CD14-positive monocyte (primary cell): ENCODE data around the gene FBXW4. TPM values are rescaled to one million over a fixed set of nuclear protein-coding genes. Genes with fewer than 3 reads are reported as not detected.

Experiments used
- DNase-seq, 3 donors: peaks; one replicate each; pipeline ENCODE4 v3.0.0-alpha.2; 2011 to 2022
- H2AFZ ChIP-seq: 2 replicates; pipeline ENCODE4 v1.6.0; 2012; ENCODE audit warnings: mild to moderate bottlenecking, low read depth, low read length, inconsistent platforms; ENCODE audit not compliant: insufficient read depth, poor library complexity, severe bottlenecking
- H3K27ac ChIP-seq, 2 donors: 1 replicate in 1 of 2; 2 replicates in 1 of 2; pipeline ENCODE4 v1.5.1; 2012 to 2013; ENCODE audit warnings: low read length in 2 of 2, control low read depth in 1 of 2, inconsistent platforms in 1 of 2, low read depth in 1 of 2, mild to moderate bottlenecking in 1 of 2
- H3K27me3 ChIP-seq, 2 donors: one replicate each; pipeline versions ENCODE4 v1.6.0 to v1.6.1; 2011 to 2013; ENCODE audit warnings: low read length in 2 of 2; ENCODE audit not compliant: control insufficient read depth in 2 of 2, insufficient read depth in 2 of 2
- H3K36me3 ChIP-seq, 2 donors: replicated peaks in 1 of 2; 1 replicate in 1 of 2; 2 replicates in 1 of 2; pipeline versions ENCODE4 v1.5.1 to v1.6.1; 2012 to 2013; ENCODE audit warnings: low read length in 2 of 2, control low read depth in 1 of 2, inconsistent platforms in 1 of 2, mild to moderate bottlenecking in 1 of 2; ENCODE audit not compliant: insufficient read depth in 2 of 2, control insufficient read depth in 1 of 2
- H3K4me1 ChIP-seq, 2 donors: 1 replicate in 1 of 2; 2 replicates in 1 of 2; pipeline versions ENCODE4 v1.5.1 to v1.6.1; 2012 to 2013; ENCODE audit warnings: low read length in 2 of 2, control low read depth in 1 of 2, inconsistent platforms in 1 of 2, mild to moderate bottlenecking in 1 of 2, moderate library complexity in 1 of 2; ENCODE audit not compliant: insufficient read depth in 2 of 2, control insufficient read depth in 1 of 2
- H3K4me2 ChIP-seq: replicated peaks from 2 replicates; pipeline ENCODE3; 2012; ENCODE audit warnings: low read length, moderate library complexity, mild to moderate bottlenecking; ENCODE audit not compliant: poor library complexity, severe bottlenecking; ENCODE audit errors: extremely low read depth
- H3K4me3 ChIP-seq, 3 experiments: fragments of 200-600 bp in 1 of 3; sonication (generic) in 1 of 3; replicated peaks in 1 of 3; 1 replicate in 2 of 3; 2 replicates in 1 of 3; pipeline ENCODE4 v1.5.1; 2011 to 2013; ENCODE audit warnings: low read length in 3 of 3, mild to moderate bottlenecking in 3 of 3, control low read depth in 2 of 3, low read depth in 2 of 3, inconsistent platforms in 1 of 3, moderate library complexity in 1 of 3
- H3K79me2 ChIP-seq: 2 replicates; pipeline ENCODE4 v1.6.0; 2012; ENCODE audit warnings: mild to moderate bottlenecking, control low read depth, inconsistent platforms, low read length, moderate library complexity; ENCODE audit not compliant: insufficient read depth
- H3K9ac ChIP-seq: 2 replicates; pipeline ENCODE4 v1.6.0; 2017; ENCODE audit warnings: low read length, mild to moderate bottlenecking; ENCODE audit not compliant: insufficient read depth, poor library complexity, severe bottlenecking
- H3K9me3 ChIP-seq, 2 donors: replicated peaks in 1 of 2; 1 replicate in 1 of 2; 2 replicates in 1 of 2; pipeline versions ENCODE4 v1.5.1 to v1.6.1; 2012 to 2013; ENCODE audit warnings: low read length in 2 of 2, control low read depth in 1 of 2; ENCODE audit not compliant: control insufficient read depth in 1 of 2, insufficient read depth in 1 of 2
- H4K20me1 ChIP-seq: 2 replicates; pipeline ENCODE4 v1.6.0; 2012; ENCODE audit warnings: mild to moderate bottlenecking, low read length, control low read depth, moderate library complexity; ENCODE audit not compliant: insufficient read depth
- H3K27ac Mint-ChIP-seq, 7 donors: one replicate each; pipeline ENCODE4 v1.8.0; 2020; ENCODE audit warnings: mild to moderate bottlenecking in 7 of 7, mixed read lengths in 7 of 7, moderate library complexity in 6 of 7, inconsistent platforms in 2 of 7
- H3K27me3 Mint-ChIP-seq, 3 donors: one replicate each; pipeline ENCODE4 v1.8.0; 2021 to 2022; ENCODE audit warnings: low read depth in 3 of 3, mild to moderate bottlenecking in 3 of 3, mixed read lengths in 3 of 3, moderate library complexity in 3 of 3, inconsistent platforms in 1 of 3
- H3K36me3 Mint-ChIP-seq, 2 donors: one replicate each; pipeline ENCODE4 v1.8.0; 2020; ENCODE audit warnings: mixed read lengths in 2 of 2, inconsistent platforms in 1 of 2, mild to moderate bottlenecking in 1 of 2
- H3K4me1 Mint-ChIP-seq: one replicate; pipeline ENCODE4 v1.8.0; 2020; ENCODE audit warnings: mild to moderate bottlenecking, mixed read lengths
- H3K4me3 Mint-ChIP-seq, 2 donors: one replicate each; pipeline ENCODE4 v1.8.0; 2020; ENCODE audit warnings: mild to moderate bottlenecking in 2 of 2, mixed read lengths in 2 of 2, moderate library complexity in 1 of 2
- H3K9me3 Mint-ChIP-seq, 7 donors: one replicate each; pipeline ENCODE4 v1.8.0; 2020 to 2022; ENCODE audit warnings: mixed read lengths in 7 of 7, mild to moderate bottlenecking in 6 of 7, moderate library complexity in 6 of 7, inconsistent platforms in 2 of 7
- WGBS: methylation state at CpG from one replicate; pipeline ENCODE4 v1.1.5; 2013; ENCODE audit warnings: missing lambda C conversion rate; ENCODE audit not compliant: insufficient coverage; 5-methylcytosine and 5-hydroxymethylcytosine counted together
- intact Hi-C, 2 donors: fragments of 100-400 bp; cut with micrococcal nuclease; formaldehyde crosslinking; loops; one replicate each; pipeline versions ENCODE4 v1.15.0 to v1.15.1; 2023
- polyA plus RNA-seq, 3 donors: library from polyadenylated mRNA; depleted of rRNA in 1 of 3; unstranded in 2 of 3; stranded (reverse) in 1 of 3; fragments of 300-500 nt in 2 of 3; fragments of >200 nt in 1 of 3; fragmentation: Illumina TruSeq in 2 of 3; gene quantifications; 1 replicate in 2 of 3; 2 replicates in 1 of 3; pipeline ENCODE4 v1.2.3, GENCODE V29; 2012 to 2021
- TF ChIP-seq, protein P1 (sequence below): fragments of 200-600 bp; IDR thresholded peaks from one replicate; pipeline ENCODE4 v1.8.0; 2022; ENCODE audit warnings: antibody characterized with exemption, mild to moderate bottlenecking

FBXW4 gene
- polyA plus RNA-seq, 3 donors, result 1.1 to 30.8 (median 1.8) TPM

DNA sequence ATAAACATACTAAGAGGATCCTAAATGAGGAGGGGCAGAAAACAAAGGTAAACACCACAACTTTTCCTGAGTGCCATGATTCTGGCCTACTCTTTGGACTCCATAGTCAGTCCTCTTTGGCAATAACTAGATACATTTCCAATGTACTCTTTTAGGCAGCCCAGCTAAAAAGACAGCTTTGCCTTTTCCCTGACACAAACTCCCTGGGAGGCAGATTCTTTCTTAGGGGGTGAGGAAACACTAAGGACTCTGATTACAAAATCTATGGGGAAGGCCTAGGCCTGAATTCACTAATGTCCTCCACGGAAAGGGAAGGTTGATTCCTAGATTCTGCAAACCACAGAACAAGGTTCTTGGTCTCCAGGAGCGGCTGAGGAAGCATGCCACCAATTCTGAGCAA is 25.8 kb downstream of the FBXW4 start:
- Mint-ChIP-seq H3K27ac (peak overlapping the region in 2 of 7 donors; percentile 26 to 58), H3K36me3 (peaks cover 86 to 93% of the 10 kb centered on the region in 2 donors), H3K9me3 (no peaks in the 10 kb centered on the region), H3K4me3 (no peak overlapping the region), H3K27me3 (no peaks in the 10 kb centered on the region), H3K4me1 (peaks cover 4% of the 10 kb centered on the region)
- Histone ChIP-seq H2AFZ (no peak overlapping the region), H3K9ac (no peak overlapping the region), H3K9me3 (no peaks in the 10 kb centered on the region), H4K20me1 (peaks cover 4% of the 10 kb centered on the region), H3K27me3 (no peaks in the 10 kb centered on the region), H3K4me3 (no peak overlapping the region), H3K79me2 (no peaks in the 10 kb centered on the region), H3K4me1 (no peaks in the 10 kb centered on the region), H3K4me2 (no peak overlapping the region), H3K27ac (no peak overlapping the region), H3K36me3 (peaks cover 88 to 97% of the 10 kb centered on the region in 2 donors)
- intact Hi-C loops, result no loop called here
- WGBS, result 100% methylated on average over 2 of the region's 2 CpGs
- DNase-seq, result no peak
- TF ChIP-seq, protein P1, sequence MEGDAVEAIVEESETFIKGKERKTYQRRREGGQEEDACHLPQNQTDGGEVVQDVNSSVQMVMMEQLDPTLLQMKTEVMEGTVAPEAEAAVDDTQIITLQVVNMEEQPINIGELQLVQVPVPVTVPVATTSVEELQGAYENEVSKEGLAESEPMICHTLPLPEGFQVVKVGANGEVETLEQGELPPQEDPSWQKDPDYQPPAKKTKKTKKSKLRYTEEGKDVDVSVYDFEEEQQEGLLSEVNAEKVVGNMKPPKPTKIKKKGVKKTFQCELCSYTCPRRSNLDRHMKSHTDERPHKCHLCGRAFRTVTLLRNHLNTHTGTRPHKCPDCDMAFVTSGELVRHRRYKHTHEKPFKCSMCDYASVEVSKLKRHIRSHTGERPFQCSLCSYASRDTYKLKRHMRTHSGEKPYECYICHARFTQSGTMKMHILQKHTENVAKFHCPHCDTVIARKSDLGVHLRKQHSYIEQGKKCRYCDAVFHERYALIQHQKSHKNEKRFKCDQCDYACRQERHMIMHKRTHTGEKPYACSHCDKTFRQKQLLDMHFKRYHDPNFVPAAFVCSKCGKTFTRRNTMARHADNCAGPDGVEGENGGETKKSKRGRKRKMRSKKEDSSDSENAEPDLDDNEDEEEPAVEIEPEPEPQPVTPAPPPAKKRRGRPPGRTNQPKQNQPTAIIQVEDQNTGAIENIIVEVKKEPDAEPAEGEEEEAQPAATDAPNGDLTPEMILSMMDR, result no peak

DNA sequence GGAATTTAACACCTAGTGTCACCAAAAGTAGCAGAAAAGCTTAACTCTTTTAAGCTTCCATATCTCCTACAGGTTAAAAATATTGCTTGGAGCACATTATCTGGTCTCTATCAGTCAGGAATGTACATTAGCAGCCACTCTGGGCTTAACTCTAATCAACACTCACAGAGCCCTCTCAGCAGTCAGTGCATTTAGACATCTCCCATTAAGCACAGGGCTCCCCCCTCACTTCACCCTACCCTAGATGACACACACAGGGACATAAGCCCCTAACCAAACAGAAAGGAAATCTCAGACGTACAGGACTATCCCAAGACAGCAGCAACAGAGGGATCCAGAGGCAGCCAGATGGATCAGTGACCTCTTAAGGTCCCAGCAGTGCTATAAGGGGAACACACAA is 26.4 kb downstream of the FBXW4 start:
- no peak overlapping the region for H3K27ac ChIP-seq
- DNase-seq, result no peak
- H3K27ac Mint-ChIP-seq, result peak overlapping the region in 2 of 7 donors; percentile 32 to 60
- H3K4me1 Mint-ChIP-seq, result peaks cover 4% of the 10 kb centered on the region
- H3K9me3 ChIP-seq, result no peaks in the 10 kb centered on the region
- peaks cover 91 to 97% of the 10 kb centered on the region in 2 donors for H3K36me3 ChIP-seq
- H3K9me3 Mint-ChIP-seq, result no peaks in the 10 kb centered on the region
- H3K79me2 ChIP-seq, result no peaks in the 10 kb centered on the region
- H3K4me3 Mint-ChIP-seq, result no peak overlapping the region
- no peak overlapping the region for H2AFZ ChIP-seq
- intact Hi-C loops, result no loop called here
- H3K36me3 Mint-ChIP-seq, result peaks cover 89 to 93% of the 10 kb centered on the region in 2 donors
- H3K27me3 Mint-ChIP-seq, result no peaks in the 10 kb centered on the region
- H3K27me3 ChIP-seq, result no peaks in the 10 kb centered on the region
- H3K4me2 ChIP-seq, result no peak overlapping the region
- peaks cover 4% of the 10 kb centered on the region for H4K20me1 ChIP-seq
- TF ChIP-seq, protein P1, result no peak
- no peaks in the 10 kb centered on the region for H3K4me1 ChIP-seq
- no peak overlapping the region for H3K4me3 ChIP-seq
- H3K9ac ChIP-seq, result no peak overlapping the region
- 100% methylated on average over 1 of the region's 1 CpG for WGBS
